ENCODE measurements around the gene ADAT1. TPM values are rescaled to one million over a fixed set of nuclear protein-coding genes. Genes with fewer than 3 reads are reported as not detected.

Gene ADAT1
- total RNA-seq, 2 experiments from 2014 or later = 46.7 to 47.6 TPM

- H3K36me3 Mint-ChIP-seq (ENCODE audit: low read depth) = peaks cover 43% of the 10 kb centered on the region
- no peaks in the 10 kb centered on the region for H3K9me3 Mint-ChIP-seq
- TF ChIP-seq CTCF (IDR thresholded peaks at IDR 0.05) = no peak
- intact Hi-C loops (cut with DNase I, micrococcal nuclease) = no loop called here
- Histone ChIP-seq H3K4me1 (ENCODE audit: insufficient read depth, low read length) (no peaks in the 10 kb centered on the region), H3K9me3 (ENCODE audit: control insufficient read depth in 1 of 2, insufficient read depth in 1 of 2, low read length in 2 of 2) (no peaks in the 10 kb centered on the region), H3K27ac (ENCODE audit: low read depth in 1 of 2, low read length in 2 of 2) (no peak overlapping the region), H3K36me3 (ENCODE audit: insufficient read depth, low read length) (peaks cover 11% of the 10 kb centered on the region), H3K27me3 (ENCODE audit: control insufficient read depth in 1 of 2, insufficient read depth in 2 of 2, low read length in 2 of 2) (no peaks in the 10 kb centered on the region), H3K4me3 (ENCODE audit: low read length) (no peak overlapping the region)
- H3K27ac Mint-ChIP-seq = no peak overlapping the region
- ChIA-PET POLR2A (no interaction called here), CTCF (interaction anchor here (1.0 kb wide), 1 partner anchor 74 kb away, joined by 3 read pairs; no protein-coding TSS in a partner anchor)
- peaks cover 5% of the 10 kb centered on the region for H3K4me1 Mint-ChIP-seq (ENCODE audit: low read depth)
- no peak for ATAC-seq (ENCODE audit: poor library complexity)
- H3K4me3 Mint-ChIP-seq = no peak overlapping the region
- DNase-seq = no peak
- H3K27me3 Mint-ChIP-seq = no peaks in the 10 kb centered on the region
Measured at GRCh38 chr16:75590920-75591843, 31.9 kb downstream of the ADAT1 start.

GRCh38 chr16:75589306-75589705 lies 33.8 kb downstream of the ADAT1 start:
- no peak for TF ChIP-seq CTCF (IDR thresholded peaks at IDR 0.05)
- Histone ChIP-seq H3K27ac (ENCODE audit: low read depth in 1 of 2, low read length in 2 of 2) (no peak overlapping the region), H3K36me3 (ENCODE audit: insufficient read depth, low read length) (peaks cover 7% of the 10 kb centered on the region), H3K27me3 (ENCODE audit: control insufficient read depth in 1 of 2, insufficient read depth in 2 of 2, low read length in 2 of 2) (no peaks in the 10 kb centered on the region), H3K4me1 (ENCODE audit: insufficient read depth, low read length) (no peaks in the 10 kb centered on the region), H3K9me3 (ENCODE audit: control insufficient read depth in 1 of 2, insufficient read depth in 1 of 2, low read length in 2 of 2) (no peaks in the 10 kb centered on the region), H3K4me3 (ENCODE audit: low read length) (no peak overlapping the region)
- no peak overlapping the region for H3K4me3 Mint-ChIP-seq
- ChIA-PET POLR2A (no interaction called here), CTCF (interaction anchor here (0.6 kb wide), 1 partner anchor 72 kb away, joined by 4 read pairs; no protein-coding TSS in a partner anchor)
- intact Hi-C loops (cut with DNase I, micrococcal nuclease) = no loop called here
- ATAC-seq (ENCODE audit: poor library complexity) (no peak), DNase-seq (no peak)
- no peak overlapping the region for H3K27ac Mint-ChIP-seq
- peaks cover 30% of the 10 kb centered on the region for H3K36me3 Mint-ChIP-seq (ENCODE audit: low read depth)
- no peaks in the 10 kb centered on the region for H3K27me3 Mint-ChIP-seq
- H3K9me3 Mint-ChIP-seq = no peaks in the 10 kb centered on the region
- H3K4me1 Mint-ChIP-seq (ENCODE audit: low read depth) = peaks cover under 1% of the 10 kb centered on the region

- Mint-ChIP-seq H3K27ac (no peak overlapping the region), H3K4me3 (no peak overlapping the region), H3K27me3 (no peaks in the 10 kb centered on the region), H3K36me3 (ENCODE audit: low read depth) (peaks cover 25% of the 10 kb centered on the region), H3K9me3 (no peaks in the 10 kb centered on the region), H3K4me1 (ENCODE audit: low read depth) (no peaks in the 10 kb centered on the region)
- Histone ChIP-seq H3K36me3 (ENCODE audit: insufficient read depth, low read length) (peaks cover 2% of the 10 kb centered on the region), H3K9me3 (ENCODE audit: control insufficient read depth in 1 of 2, insufficient read depth in 1 of 2, low read length in 2 of 2) (no peaks in the 10 kb centered on the region), H3K27me3 (ENCODE audit: control insufficient read depth in 1 of 2, insufficient read depth in 2 of 2, low read length in 2 of 2) (no peaks in the 10 kb centered on the region), H3K4me1 (ENCODE audit: insufficient read depth, low read length) (no peaks in the 10 kb centered on the region), H3K27ac (ENCODE audit: low read depth in 1 of 2, low read length in 2 of 2) (no peak overlapping the region), H3K4me3 (ENCODE audit: low read length) (no peak overlapping the region)
- ChIA-PET POLR2A (no interaction called here), CTCF (interaction anchor here (0.6 kb wide), 1 partner anchor 71 kb away, joined by 4 read pairs; no protein-coding TSS in a partner anchor)
- intact Hi-C loops (cut with DNase I, micrococcal nuclease) = no loop called here
- no peak for DNase-seq
- no peak for ATAC-seq (ENCODE audit: poor library complexity)
- no peak for TF ChIP-seq CTCF (IDR thresholded peaks at IDR 0.05)
Measured at GRCh38 chr16:75588716-75589115, 34.4 kb downstream of the ADAT1 start.
